SU-DHL-6 (cell line): ENCODE results near the gene PDZK1.
"Not testable (repeated sequence)": the region's sequence is repeated elsewhere in the genome, so short reads cannot be mapped to it uniquely, and the experiment has no call there.

Experiments used
- EZH2phosphoT487 ChIP-seq: fragments of 200-600 bp; sonication (generic), shearing (Covaris generic); conservative IDR thresholded peaks from 2 replicates; pipeline ENCODE4 v1.6.1; 2018; ENCODE audit warnings: mild to moderate bottlenecking, antibody characterized with exemption, low read length, moderate library complexity, mixed read lengths
- TF ChIP-seq, protein P1 (sequence below): fragments of 200-600 bp; sonication (generic); IDR thresholded peaks from one replicate; pipeline ENCODE4 v1.5.1; 2017; ENCODE audit warnings: antibody characterized with exemption, mild to moderate bottlenecking, low read length, moderate library complexity; ENCODE audit not compliant: insufficient read depth, poor library complexity, severe bottlenecking

DNA sequence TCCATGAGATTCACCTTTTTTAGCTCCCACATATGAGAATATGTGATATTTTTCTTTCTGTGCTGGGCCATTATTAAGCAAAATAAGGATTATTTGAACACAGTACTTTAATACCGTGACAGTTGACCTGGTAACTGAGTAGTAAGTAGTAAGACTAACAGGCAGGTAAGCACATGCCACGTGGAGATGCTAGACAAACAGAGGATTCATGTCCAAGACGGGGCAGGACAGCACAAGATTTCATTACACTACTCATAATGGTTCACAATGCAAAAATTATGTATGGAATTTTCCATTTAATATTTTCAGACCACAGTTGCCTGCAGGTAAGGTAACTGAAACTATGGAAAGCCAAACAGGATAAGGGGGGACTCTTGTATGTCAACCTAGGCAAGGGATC is 22.3 kb downstream of the PDZK1 start:
- TF ChIP-seq, protein P1, sequence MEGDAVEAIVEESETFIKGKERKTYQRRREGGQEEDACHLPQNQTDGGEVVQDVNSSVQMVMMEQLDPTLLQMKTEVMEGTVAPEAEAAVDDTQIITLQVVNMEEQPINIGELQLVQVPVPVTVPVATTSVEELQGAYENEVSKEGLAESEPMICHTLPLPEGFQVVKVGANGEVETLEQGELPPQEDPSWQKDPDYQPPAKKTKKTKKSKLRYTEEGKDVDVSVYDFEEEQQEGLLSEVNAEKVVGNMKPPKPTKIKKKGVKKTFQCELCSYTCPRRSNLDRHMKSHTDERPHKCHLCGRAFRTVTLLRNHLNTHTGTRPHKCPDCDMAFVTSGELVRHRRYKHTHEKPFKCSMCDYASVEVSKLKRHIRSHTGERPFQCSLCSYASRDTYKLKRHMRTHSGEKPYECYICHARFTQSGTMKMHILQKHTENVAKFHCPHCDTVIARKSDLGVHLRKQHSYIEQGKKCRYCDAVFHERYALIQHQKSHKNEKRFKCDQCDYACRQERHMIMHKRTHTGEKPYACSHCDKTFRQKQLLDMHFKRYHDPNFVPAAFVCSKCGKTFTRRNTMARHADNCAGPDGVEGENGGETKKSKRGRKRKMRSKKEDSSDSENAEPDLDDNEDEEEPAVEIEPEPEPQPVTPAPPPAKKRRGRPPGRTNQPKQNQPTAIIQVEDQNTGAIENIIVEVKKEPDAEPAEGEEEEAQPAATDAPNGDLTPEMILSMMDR = not testable (repeated sequence)
- not testable (repeated sequence) for TF ChIP-seq EZH2phosphoT487
